DMS53 (cell line): ENCODE measurements around the gene DAPK2.
"Not testable (repeated sequence)": the region's sequence is repeated elsewhere in the genome, so short reads cannot be mapped to it uniquely, and the experiment has no call there.

Experiments used
- DNase-seq: peaks from one replicate; lab custom pipeline; 2025; lab: John Stamatoyannopoulos, UW

The DAPK2 gene

GRCh38 chr15:63972801-63973200 lies 73.5 kb downstream of the DAPK2 start:
- peak; percentile 61 for DNase-seq

- no peak for DNase-seq
Observed at GRCh38 chr15:63971904-63972303, 74.4 kb downstream of the DAPK2 start.

- DNase-seq, result no peak
Observed at GRCh38 chr15:63971427-63971805, 74.9 kb downstream of the DAPK2 start.

GRCh38 chr15:63970621-63971426 lies 75.5 kb downstream of the DAPK2 start:
- no peak for DNase-seq

GRCh38 chr15:63969652-63970421 lies 76.4 kb downstream of the DAPK2 start:
- peak; percentile 7 for DNase-seq

- no peak for DNase-seq
Observed at GRCh38 chr15:63968700-63969099, 77.6 kb downstream of the DAPK2 start.

GRCh38 chr15:63968122-63968524 lies 78.2 kb downstream of the DAPK2 start:
- no peak for DNase-seq

- no peak for DNase-seq
Observed at GRCh38 chr15:63967616-63968015, 78.7 kb downstream of the DAPK2 start.

GRCh38 chr15:63962947-63963721 lies 83.2 kb downstream of the DAPK2 start:
- not testable (repeated sequence) for DNase-seq

- no peak for DNase-seq
Observed at GRCh38 chr15:63953524-63953923, 92.8 kb downstream of the DAPK2 start.

GRCh38 chr15:63950911-63951481 lies 95.3 kb downstream of the DAPK2 start:
- DNase-seq, result no peak

GRCh38 chr15:63948971-63949370 lies 97.3 kb downstream of the DAPK2 start:
- DNase-seq, result no peak

- DNase-seq, result no peak
Observed at GRCh38 chr15:63948436-63948835, 97.8 kb downstream of the DAPK2 start.

- no peak for DNase-seq
Observed at GRCh38 chr15:63947228-63947627, 99.1 kb downstream of the DAPK2 start.

- DNase-seq, result no peak
Observed at GRCh38 chr15:63946524-63947065, 99.7 kb downstream of the DAPK2 start.

- no peak for DNase-seq
Observed at GRCh38 chr15:63945838-63946298, 100.4 kb downstream of the DAPK2 start.

- peak; percentile 75 for DNase-seq
Observed at GRCh38 chr15:63945007-63945788, 101.1 kb downstream of the DAPK2 start.

GRCh38 chr15:63944681-63944955 lies 101.7 kb downstream of the DAPK2 start:
- no peak for DNase-seq

- no peak for DNase-seq
Observed at GRCh38 chr15:63943829-63944680, 102.2 kb downstream of the DAPK2 start.
